ENCODE results near the gene AIFM2. TPM values are rescaled to one million over a fixed set of nuclear protein-coding genes. Genes with fewer than 3 reads are reported as not detected.
A peak's percentile ranks its signal among the peaks of the same experiment; 100 is the strongest.

The AIFM2 gene
- total RNA-seq, 2 donors from 2014 or later: 15.4 to 25.7 TPM

DNA sequence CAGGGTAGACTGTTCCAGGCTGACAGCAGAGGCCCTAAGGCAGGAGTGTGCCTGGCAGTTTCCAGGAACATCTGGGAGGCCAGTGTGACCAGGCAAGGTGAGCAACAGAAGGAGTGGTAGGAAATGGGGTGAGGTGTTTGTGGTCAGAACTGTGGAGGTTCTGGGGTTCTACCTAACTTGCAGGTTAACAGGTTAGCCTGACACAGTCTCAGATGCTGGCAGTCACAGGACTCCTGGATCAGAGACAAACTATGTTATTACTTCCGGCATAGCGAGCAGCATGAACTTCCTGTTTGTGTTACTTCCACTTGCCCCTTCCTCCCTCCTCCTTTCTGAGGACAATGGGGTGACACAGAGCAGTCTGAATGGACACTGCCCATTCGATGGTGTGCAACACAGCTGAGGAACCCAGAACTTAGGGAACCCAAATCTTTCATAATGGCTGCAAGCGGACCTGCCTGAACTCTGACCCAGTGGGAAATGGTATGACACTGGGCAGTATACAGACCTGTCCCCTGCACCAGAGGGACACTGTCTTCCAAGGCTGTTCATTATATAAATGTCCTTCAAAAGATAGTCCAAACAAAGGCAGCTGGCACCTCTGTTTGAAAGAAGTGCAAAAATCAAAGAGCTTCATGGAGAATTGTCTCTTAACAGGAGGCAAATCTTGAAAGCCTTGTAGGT is 41.6 kb upstream of the AIFM2 start:
- Histone ChIP-seq H3K27ac (peak overlapping the region; percentile 35), H3K4me1 (peaks cover 2% of the 10 kb centered on the region), H3K9ac (ENCODE audit: low read depth in 2 of 2, low read length in 2 of 2) (peak overlapping the region in 1 of 2 donors; percentile 29), H3K27me3 (no peaks in the 10 kb centered on the region), H3K36me3 (no peaks in the 10 kb centered on the region), H3K4me3 (no peak overlapping the region), H3K9me3 (no peaks in the 10 kb centered on the region)
- peak; percentile 44 for DNase-seq
- TF ChIP-seq, protein P1, sequence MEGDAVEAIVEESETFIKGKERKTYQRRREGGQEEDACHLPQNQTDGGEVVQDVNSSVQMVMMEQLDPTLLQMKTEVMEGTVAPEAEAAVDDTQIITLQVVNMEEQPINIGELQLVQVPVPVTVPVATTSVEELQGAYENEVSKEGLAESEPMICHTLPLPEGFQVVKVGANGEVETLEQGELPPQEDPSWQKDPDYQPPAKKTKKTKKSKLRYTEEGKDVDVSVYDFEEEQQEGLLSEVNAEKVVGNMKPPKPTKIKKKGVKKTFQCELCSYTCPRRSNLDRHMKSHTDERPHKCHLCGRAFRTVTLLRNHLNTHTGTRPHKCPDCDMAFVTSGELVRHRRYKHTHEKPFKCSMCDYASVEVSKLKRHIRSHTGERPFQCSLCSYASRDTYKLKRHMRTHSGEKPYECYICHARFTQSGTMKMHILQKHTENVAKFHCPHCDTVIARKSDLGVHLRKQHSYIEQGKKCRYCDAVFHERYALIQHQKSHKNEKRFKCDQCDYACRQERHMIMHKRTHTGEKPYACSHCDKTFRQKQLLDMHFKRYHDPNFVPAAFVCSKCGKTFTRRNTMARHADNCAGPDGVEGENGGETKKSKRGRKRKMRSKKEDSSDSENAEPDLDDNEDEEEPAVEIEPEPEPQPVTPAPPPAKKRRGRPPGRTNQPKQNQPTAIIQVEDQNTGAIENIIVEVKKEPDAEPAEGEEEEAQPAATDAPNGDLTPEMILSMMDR (IDR thresholded peaks at IDR 0.05): no peak
- intact Hi-C loops (cut with DNase I): no loop called here

DNA sequence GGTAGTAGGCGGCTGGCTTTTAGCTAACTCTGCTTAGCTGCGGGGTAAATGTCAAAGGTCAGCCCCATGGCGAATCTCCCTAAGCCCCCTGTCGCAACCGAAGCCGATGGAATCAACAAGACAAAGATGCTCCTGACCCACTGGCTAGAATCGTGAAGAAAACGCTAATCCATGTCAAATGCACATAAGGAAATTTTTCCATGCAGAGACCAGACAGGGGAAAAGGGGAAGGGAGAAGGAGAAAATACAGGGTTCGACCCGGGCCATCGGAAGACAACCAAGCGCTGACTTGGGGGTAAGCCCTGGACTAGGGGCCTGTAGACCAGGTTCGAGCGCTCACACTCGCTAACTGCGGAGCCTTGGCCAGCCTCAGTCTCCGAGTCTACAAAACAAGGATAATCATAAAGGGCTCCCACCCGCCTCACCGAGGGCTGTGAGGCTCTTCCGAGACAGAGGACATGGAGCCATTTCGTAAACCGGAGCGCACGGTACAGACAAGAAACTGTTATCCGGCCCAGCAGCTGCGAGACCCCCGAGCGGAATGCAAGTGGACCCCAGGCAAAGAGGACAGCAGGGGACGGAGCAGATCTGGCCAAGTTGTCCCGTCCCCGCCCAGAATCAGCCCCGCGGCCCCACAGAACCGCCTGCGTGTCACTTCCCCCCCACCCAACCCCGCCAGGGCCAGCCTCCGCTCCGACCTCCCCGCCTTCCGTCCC is 37.2 kb upstream of the AIFM2 start:
- DNase-seq: no peak
- H3K36me3 ChIP-seq: no peaks in the 10 kb centered on the region
- peak overlapping the region; percentile 65 for H3K4me3 ChIP-seq
- intact Hi-C loops (cut with DNase I): no loop called here
- H3K27ac ChIP-seq: peak overlapping the region; percentile 91
- TF ChIP-seq, protein P1 (IDR thresholded peaks at IDR 0.05): no peak
- peak overlapping the region; percentile 93 to 97 for H3K9ac ChIP-seq (ENCODE audit: low read depth in 2 of 2, low read length in 2 of 2)
- H3K4me1 ChIP-seq: peaks cover 12% of the 10 kb centered on the region
- no peaks in the 10 kb centered on the region for H3K9me3 ChIP-seq
- no peaks in the 10 kb centered on the region for H3K27me3 ChIP-seq

GRCh38 chr10:70169011-70169410 is 36.4 kb upstream of the AIFM2 start:
- H3K27me3 ChIP-seq: no peaks in the 10 kb centered on the region
- intact Hi-C loops (cut with DNase I): no loop called here
- no peak for DNase-seq
- peak overlapping the region; percentile 65 for H3K4me3 ChIP-seq
- H3K36me3 ChIP-seq: no peaks in the 10 kb centered on the region
- H3K27ac ChIP-seq: no peak overlapping the region
- H3K4me1 ChIP-seq: peaks cover 12% of the 10 kb centered on the region
- H3K9ac ChIP-seq (ENCODE audit: low read depth in 2 of 2, low read length in 2 of 2): no peak overlapping the region
- no peaks in the 10 kb centered on the region for H3K9me3 ChIP-seq
- TF ChIP-seq, protein P1 (IDR thresholded peaks at IDR 0.05): no peak

DNA sequence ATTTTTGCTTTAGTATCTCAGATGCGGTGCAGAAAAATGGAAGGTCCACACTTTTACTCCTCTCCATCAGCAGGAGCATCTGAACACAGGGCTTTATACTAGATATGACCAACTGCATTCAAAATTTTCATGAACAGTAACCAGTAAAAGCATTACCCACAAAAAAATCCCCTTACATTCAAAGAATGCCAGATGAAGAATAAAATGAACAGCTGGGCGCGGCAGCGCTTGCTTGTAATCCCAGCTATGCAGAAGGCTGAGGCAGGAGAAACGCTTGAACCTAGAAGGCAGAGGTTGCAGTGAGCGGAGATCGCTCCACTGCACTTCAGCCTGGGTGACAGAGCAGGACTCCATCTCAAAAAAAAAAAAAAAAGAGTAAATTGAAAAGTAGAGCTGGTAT is 34.6 kb upstream of the AIFM2 start:
- intact Hi-C loops (cut with DNase I): no loop called here
- H3K27ac ChIP-seq: no peak overlapping the region
- no peaks in the 10 kb centered on the region for H3K27me3 ChIP-seq
- H3K9ac ChIP-seq (ENCODE audit: low read depth in 2 of 2, low read length in 2 of 2): no peak overlapping the region
- DNase-seq: no peak
- H3K4me1 ChIP-seq: peaks cover 12% of the 10 kb centered on the region
- no peak overlapping the region for H3K4me3 ChIP-seq
- no peaks in the 10 kb centered on the region for H3K36me3 ChIP-seq
- TF ChIP-seq, protein P1 (IDR thresholded peaks at IDR 0.05): no peak
- H3K9me3 ChIP-seq: no peaks in the 10 kb centered on the region

GRCh38 chr10:70166394-70166793 is 33.8 kb upstream of the AIFM2 start:
- no peaks in the 10 kb centered on the region for H3K9me3 ChIP-seq
- H3K27ac ChIP-seq: no peak overlapping the region
- H3K36me3 ChIP-seq: peaks cover 5% of the 10 kb centered on the region
- H3K4me1 ChIP-seq: peaks cover 12% of the 10 kb centered on the region
- H3K9ac ChIP-seq (ENCODE audit: low read depth in 2 of 2, low read length in 2 of 2): no peak overlapping the region
- no peak overlapping the region for H3K4me3 ChIP-seq
- no peak for DNase-seq
- H3K27me3 ChIP-seq: no peaks in the 10 kb centered on the region
- TF ChIP-seq, protein P1 (IDR thresholded peaks at IDR 0.05): no peak
- intact Hi-C loops (cut with DNase I): no loop called here
